ENCODE measurements around the gene AQP12A. TPM values are rescaled to one million over a fixed set of nuclear protein-coding genes. Genes with fewer than 3 reads are reported as not detected.
"Not testable (repeated sequence)": the region's sequence is repeated elsewhere in the genome, so short reads cannot be mapped to it uniquely, and the experiment has no call there.

AQP12A gene
- total RNA-seq, 1 donor from 2014 or later = not detected

DNA sequence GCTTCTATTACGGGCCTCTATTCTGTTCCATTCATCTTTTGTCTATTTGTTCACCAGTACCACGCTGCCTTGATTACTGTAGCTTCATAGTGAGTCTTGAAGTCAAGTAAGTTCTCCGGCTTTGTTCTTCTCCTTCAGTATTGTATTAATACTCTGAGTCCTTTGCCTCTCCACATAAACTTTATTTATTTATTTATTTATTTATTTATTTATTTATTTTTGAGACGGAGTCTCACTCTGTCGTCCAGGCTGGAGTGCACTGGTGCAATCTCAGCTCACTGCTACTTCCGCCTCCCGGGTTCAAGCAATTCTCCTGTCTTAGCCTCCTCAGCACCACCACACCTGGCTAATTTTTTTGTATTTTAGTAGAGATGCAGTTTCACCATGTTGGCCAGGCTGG, 31.8 kb upstream of the AQP12A start:
- DNase-seq (ENCODE audit: low read depth in 2 of 2) = not testable (repeated sequence)

DNA sequence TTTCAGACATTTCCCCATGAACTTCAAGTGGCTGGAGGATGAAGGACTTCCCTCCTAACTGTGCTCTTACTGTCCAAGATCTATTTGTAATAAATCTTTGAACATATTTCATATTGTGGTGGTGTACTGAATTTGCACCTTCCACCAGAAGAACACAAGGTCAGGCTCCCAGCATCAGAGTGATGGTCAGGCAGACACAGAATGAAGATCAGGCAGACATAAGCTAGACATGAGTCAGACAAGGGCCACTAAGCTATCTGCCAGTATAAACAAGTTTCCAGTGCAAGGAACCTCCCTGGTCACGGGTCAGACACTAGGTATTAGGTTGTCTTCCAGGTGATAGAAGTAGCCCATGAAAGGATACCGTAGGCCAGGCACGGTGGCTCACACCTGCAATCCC, 29.0 kb upstream of the AQP12A start:
- DNase-seq (ENCODE audit: low read depth in 2 of 2) = no peak

DNA sequence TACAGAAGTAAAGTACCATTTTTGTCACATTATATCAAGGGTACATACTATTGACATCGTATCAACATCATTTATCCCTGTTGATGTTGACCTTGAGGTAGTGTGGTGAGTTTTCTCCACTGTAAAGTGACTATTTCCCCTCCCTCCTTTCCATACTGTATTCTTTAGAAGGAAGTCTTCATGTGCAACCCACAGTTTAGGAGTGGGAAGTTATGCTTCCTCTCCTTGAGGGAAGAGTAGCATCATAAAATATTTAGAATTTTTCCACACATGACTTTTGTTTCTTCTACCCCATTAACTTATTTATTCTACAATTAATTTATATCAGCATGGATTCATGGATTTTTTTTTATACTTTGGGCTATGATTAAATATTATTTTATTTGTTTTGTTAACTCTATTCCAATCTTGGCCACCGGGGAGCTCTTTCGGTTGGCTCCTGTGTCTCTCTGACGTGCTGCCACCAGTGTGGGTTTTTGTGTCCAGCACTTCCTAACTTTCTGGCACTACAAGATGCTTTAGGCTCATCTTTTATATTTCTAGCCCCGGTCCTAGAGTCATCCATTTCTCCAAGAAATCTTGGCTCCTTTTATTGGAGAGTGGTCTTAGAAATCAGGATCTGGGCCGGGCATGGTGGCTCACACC, 28.0 kb upstream of the AQP12A start:
- no peak for DNase-seq (ENCODE audit: low read depth in 2 of 2)

DNA sequence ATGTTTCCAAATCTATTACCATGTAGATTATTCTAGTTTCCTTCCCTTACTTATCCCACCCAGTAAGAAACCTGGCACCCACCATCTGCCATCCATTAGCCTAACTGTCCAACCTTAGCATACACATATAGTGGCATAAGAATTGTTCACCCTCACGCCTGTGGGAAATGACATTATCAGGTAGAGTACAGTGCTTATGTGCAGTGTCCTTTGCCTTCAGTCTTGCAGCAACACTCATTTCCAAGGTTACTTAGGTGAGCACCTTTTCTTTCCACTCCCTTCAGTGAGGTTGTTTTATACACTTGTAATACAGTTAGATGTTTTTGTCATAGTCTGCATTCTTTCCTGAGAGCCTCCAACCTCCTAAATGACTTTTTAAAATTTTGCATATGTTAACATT, 27.0 kb upstream of the AQP12A start:
- no peak for DNase-seq (ENCODE audit: low read depth in 2 of 2)

DNA sequence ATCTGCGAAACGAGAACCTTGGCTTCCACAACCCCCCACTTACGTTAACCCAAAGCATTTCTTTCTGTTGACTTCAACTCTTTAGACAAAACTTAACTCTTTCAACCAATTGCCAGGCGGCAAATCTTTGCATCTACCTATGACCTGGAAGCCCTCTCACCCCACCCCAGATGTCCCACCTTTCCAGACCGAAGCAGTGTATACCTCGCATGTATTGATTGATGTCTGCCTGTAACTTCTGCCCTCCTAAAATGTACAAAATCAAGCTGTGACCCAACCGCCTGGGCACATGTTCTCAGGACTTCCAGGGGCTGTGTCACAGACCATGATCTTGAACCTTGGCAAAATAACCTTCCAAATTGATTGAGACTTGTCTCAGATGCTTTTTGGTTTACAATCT, 21.3 kb upstream of the AQP12A start:
- DNase-seq (ENCODE audit: low read depth in 2 of 2) = no peak

DNA sequence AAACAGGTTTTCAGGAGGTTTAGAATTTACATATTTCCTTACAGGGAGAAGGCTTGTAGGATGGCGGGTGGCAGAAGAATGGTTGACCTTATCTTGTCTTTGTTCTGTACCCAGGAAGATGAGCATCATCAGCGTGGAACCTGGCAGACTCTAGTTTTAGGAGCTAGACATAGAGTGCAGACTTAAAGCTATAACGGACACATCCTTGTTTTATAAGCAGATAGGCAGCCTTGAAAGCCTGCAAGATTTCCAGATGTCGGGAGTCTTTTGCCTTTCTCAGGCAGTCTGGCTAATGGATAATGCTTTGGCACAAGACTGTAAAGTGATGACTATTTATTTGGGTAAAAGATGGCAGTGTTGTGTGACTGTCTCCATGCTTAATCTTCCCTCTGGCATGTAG, 20.7 kb upstream of the AQP12A start:
- no peak for DNase-seq (ENCODE audit: low read depth in 2 of 2)

DNA sequence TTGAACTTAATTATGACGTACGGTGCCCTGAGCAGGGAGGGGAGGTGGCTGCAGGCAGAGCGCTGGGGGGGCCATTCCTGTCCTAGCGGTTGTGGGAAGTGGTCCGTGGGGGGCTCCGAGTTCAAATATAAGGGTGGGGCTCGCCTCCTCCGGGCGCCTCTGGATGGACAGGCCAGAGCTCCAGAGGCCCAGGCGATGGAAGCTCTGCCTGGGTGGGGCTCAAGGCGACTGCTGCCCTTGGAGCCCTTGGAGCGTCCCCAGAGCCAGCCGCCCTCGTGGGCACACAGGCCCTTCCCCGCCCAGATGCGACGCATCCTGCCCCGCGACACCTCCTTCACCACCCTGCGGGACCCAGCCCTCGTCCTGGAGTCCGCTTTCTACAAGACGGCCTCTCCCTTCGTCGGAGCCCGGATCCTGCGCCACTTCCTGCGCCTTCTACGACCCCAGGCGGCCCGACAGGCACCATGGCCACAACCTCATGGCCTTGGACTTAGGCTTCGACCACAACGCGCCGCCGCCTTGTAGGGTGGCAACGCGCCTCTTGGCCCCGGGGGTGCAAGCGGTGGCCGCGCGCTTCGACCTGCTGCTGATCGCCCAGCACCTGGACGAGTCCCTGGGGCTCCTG, 19.5 kb upstream of the AQP12A start:
- no peak for DNase-seq (ENCODE audit: low read depth in 2 of 2)

DNA sequence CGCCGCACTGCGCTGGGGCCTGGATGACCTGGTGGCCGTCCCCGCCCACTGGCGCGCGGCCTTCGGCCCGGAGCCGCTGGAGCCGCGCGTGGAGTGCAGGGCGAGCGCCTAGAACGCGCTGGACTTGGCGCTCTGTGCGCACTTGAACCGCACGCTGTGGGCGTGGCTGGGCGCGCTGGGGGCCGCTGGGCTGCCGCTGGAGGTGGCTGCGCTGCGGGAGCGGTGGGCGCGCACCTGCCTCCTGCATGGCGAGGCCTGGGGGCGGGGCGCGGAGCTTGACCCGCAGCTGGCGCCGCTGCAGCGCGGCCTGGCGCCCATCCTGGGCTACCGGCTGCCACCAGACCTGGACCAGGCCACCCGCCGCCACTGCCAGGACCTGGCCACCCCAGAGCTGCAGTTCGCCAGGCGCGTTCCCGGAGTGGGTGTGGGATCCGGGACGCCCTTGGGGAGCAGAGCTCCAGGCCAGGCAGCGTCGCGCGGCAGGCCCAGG, 18.9 kb upstream of the AQP12A start:
- no peak for DNase-seq (ENCODE audit: low read depth in 2 of 2)

DNA sequence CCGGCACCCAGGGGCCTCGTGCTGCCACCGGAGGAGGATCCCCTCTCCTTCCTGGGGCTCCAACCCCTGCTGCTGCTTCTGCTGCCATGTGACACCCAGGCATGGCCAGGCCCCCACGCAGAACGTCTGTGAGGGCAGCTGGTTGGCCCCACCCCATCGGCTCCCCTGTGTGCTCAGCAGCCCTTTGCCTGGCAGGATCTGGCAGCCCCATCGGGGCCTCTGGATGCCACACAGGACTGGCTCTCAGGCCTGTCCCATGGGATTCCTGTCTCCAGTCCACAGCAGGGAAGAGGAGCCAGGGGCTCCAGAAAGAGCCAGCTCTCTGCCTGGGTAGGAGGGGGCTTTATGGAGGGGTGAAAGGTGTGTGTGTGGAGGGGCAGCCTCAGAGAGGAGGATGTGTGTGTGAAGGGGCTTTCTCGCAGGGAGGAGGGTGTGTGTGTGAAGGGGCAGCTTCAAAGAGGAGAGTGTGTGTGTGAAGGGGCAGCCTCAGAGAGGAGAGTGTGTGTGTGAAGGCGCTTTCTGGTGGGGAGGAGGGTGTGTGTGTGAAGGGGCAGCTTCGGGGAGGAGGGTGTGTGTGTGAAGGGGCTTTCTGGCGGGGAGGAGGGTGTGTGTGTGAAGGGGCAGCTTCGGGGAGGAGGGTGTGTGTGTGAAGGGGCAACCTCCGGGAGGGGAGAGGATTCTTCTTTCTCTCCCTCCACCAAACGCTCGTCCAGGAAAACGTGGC, 17.0 kb upstream of the AQP12A start:
- DNase-seq (ENCODE audit: low read depth in 2 of 2) = not testable (repeated sequence)

DNA sequence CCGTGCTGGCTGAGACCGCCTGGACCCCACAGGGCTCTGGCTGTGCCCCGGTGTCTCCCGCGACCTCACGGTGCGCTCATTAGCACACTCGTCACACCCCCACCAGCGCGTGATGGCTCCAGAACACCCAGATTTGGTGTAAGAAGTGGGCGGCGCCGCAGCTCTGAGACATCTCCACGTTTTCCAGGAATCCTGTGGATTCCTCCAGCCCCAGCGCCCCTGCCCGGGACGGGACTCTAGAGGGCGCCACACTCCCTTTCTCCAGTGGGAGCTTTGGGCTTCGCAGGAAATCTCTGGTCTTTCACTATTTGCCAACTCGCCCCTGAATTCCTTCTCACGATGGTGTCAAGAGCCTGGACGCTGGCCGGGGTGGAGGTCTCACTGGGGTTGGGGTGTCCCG, 16.3 kb upstream of the AQP12A start:
- DNase-seq (ENCODE audit: low read depth in 2 of 2) = not testable (repeated sequence)

DNA sequence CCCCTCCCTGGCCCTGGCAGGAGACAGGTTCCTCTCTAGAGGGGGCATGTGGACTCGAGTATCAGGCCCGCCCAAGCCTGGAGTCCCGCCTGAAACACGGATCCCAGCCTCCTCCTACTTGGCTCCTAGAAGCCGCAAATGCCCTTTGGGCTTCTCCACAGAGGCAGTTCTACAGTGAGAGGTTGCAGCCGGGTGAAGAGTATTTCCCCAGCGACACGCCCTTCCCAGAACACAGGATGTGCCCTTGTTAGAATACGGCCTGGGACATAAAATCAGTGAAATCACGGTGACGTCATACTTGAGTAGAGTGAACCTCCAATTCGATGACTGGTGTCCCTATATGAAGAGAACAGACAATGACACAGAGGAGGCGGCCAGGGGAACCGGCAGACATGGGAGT, 13.6 kb upstream of the AQP12A start:
- DNase-seq (ENCODE audit: low read depth in 2 of 2) = not testable (repeated sequence)

DNA sequence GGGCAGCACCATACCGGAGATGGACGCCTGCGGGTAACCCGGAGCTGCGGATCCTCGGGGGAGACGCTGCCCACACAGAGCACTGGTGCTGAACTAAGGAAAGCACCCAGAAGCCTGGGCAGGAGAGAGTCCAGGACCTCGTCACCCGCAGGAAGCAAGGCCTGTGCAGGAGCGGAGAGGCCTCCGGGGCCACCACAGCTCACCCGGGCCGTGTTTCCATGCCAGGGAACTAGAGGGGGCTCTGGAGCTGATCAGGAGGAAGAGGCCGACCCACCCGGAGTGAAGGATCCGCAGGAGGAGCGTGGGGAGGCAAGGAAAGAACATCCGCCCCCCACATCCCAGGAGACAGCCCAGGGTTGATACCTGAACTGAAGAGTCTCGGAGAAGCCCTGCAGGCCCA, 12.8 kb upstream of the AQP12A start:
- not testable (repeated sequence) for DNase-seq (ENCODE audit: low read depth in 2 of 2)

DNA sequence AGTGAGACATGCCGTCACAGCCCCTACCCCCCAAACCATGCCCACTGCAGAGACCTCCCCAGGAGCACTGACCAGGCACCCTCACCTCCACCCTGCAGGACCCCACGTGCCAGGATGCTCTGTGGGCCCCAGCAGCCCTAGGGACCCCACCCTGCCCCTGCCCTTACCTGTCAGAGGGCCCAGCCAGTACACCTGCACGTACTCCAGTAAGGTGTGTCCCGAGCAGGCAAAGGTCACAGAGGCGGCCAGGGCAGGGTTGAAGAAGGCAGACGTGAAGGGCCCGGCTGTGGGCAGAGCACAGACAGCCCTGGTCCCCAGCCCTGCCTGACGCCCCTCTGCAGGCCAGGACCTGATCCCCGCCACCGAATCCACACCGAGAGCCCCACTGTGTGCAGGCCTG, 11.5 kb upstream of the AQP12A start:
- not testable (repeated sequence) for DNase-seq (ENCODE audit: low read depth in 2 of 2)

DNA sequence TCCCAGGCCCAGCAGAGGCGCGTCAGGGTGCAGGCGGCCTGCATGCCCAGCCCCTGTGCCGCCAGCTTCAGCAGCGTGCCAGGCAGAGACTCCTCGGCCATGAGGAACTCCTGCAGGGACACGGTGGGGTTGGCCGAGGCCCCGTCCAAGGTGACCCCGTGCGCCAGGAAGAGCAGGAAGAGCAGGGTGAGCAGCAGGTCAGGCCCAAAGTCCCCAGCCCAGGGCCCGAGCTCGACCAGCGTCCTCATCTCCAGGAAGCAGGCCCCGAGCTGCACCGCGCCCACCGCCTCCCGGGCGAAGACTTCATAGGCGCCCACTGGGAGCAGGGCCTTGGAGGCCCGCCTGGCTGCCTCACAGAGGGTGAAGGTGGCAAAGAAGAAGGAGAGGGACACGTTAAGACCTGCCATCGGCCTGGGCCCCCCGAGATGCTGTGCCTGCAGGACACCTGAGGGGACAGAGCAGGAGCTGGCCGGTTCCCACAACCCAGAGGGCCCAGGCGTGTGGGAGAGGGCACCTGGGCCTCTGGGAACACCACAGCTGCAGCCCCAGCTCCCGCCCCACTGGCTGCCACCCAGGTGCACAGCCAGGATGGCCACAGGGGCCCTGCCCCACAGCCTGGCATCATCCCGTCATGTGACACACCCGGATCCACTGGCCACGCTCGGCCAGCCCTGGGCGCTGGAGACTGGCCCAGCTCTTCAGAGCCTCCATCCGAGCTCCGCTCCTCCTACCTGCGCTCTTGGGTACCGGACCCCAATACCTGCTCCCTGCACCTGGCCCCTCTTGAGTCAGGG, 9.0 kb upstream of the AQP12A start, which contains the start of gene AQP12B:
Gene AQP12B (minus strand): TSS at position 455 of the 794 bp plus-strand sequence. CDS start 48 bp downstream, at position 407.
- DNase-seq (ENCODE audit: low read depth in 2 of 2) = not testable (repeated sequence)

DNA sequence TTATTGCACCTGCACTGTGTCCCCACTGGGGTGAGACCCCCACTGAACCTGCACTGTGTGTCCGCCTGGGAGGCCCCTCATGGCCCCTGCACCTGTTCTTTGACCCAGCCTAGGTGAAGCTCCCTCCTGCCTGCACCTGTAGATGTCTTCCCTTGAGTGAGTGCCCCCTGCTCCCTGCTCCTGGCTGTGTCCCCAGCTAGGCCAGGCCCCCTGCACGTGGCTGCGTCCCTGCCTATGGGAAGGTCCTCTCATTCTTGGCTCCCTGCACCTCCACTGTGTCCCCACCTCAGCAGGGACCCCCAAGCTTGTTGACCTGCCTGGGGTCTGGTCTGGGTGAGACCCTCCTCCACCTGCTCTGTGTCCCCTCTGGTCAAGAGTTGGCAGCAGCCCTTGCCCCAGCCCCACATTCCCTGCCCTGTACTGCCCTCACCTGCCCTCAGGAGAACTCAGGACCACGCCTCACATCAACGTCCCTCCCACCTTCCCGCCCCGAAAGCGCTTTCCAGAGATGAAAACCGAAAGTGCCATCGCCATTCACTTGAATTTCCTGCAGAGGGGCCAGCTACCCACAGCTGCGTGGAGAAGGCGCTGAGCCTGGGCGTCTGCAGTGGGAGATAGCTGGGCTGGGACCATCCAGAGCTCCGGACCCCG, 8.2 kb upstream of the AQP12A start:
- not testable (repeated sequence) for DNase-seq (ENCODE audit: low read depth in 2 of 2)

DNA sequence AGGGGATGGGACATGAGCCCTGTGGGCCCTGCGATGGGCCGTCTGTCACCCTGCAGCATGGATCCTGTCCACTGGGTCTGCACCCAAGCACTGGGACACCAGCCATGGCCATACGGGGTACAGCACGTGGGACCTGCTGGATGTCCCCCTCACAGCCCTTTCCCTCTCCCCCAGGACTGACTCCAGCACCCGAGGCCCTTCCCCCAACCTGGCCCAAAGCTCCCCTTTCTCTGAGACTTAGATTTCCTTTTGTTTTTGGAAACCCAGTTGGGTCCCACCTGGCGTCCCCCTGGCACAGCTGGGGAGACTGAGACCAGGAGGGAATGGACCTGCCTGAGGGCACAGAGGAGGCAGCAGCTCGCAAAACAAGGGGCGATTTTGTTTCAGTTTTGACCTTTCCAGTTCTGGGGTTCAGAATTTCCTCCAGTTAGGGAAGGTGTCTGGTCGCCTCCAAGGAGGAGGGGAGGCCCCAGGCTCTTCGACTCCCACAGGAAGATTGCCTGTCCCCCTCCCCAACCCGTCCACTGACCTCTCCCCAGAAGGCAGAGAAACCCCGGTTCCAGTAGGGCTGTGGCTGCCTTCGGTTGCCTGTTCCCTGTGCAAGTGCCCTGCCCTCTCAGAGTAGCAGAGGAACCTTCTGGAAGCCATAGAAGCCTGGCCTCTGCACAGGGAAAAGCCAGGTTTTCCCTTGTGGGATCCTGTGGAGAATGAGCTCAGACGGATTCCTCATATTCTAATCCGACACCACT, 7.5 kb upstream of the AQP12A start:
- DNase-seq (ENCODE audit: low read depth in 2 of 2) = not testable (repeated sequence)

DNA sequence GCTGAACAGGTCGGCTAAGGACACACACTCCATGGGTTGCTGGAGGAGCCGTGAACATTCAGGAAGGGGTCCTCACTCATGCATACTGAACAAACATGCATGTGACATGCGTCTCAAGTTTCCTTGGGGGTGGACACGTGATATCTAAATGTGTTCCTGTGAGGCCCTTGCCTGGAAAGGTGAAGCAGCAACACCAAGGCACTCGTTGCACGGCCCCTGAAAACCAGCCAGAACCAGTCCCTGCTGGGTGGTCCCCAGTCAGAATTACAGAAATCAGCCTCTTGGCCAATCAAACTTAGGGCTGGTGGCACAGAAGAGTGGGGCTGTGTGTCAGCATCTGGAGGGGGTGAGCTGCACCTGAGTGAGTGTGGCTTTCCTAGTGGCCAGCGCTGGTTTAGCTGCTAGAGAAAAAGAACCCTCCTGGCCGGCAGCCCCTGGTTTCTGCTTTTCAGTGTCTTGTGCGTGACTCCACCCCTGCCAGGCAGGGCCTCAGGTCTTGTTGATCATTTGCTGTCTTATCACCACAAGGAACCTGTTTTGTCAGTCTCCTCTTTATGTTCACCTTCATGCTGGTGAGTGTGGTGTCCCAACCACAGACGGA, 5.8 kb upstream of the AQP12A start:
- no peak for DNase-seq (ENCODE audit: low read depth in 2 of 2)

DNA sequence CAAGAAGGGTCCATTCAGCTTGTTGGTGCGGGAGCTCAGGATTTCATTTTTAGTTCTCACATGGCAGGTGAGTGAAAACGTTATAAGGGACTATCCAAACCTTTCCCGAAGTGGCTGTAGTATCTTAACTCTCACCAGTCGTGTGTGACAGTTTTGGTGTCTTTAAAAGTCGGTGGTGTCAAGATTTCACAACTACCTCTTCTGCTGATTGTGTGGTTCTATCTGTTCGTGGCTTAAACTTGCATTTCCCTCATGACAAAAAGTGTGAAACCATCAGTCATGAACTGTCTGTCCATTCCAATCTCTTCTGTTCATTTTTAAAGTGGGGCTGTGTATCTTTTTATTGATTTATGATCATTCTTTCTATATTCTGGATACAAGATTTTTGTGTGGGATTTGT, 5.2 kb upstream of the AQP12A start:
- DNase-seq (ENCODE audit: low read depth in 2 of 2) = no peak

DNA sequence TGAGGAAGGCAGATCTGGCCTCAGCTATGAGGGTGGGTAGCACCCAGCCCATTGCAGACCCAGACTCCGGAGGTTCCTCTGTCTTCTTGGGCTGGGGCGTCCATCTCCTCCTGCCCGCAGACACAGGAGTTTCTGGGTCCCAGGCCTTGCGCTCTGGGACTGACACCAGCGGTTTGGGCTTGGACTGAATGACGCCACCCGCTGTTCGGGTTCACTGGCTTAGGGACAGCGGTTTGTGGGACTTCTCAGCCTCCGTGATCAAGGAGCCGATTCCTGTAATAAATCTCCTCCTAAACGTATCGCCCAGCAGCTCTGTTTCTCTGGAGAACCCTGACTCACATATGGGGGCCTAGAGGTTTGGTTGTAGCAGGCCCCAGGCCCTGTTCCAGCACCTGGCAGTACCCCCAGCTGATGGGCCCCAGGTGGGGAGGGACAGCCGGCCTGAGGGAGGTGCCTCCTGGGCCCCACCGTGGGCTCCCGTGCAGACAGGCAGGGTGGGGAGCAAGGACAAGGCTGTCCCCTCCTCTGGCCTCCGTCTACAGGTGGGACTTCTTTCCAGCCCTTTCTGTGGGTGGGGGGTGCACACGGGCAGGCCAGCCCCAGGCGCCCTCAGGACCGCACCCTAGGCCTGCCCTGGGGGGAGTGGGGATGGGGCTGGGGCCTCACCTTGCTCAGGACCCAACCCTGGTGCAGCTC, 4.5 kb upstream of the AQP12A start:
- no peak for DNase-seq (ENCODE audit: low read depth in 2 of 2)
